ENCODE results near the gene RIC1.
"Not testable (repeated sequence)": the region's sequence is repeated elsewhere in the genome, so short reads cannot be mapped to it uniquely, and the experiment has no call there.

Gene RIC1

DNA sequence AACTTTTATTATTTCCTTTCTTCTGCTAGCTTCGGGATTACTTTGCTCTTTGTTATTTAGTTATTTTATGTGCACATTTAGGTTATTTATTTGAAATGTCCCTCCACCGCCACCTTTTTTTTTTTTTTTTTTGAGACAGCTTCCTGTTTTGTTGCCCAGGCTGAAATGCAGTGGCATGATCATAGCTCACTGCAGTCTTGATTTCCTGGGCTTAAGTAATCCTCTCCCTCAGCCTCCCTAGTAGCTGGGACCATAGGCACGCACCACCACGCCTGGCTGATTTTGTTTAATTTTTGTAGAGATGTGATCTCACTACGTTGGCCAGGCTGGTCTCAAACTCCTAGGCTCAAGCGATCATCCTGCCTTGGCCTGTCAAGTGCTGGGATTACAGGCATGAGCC is 38.5 kb downstream of the RIC1 start:
- DNase-seq (ENCODE audit: low read depth, low spot score): no peak

DNA sequence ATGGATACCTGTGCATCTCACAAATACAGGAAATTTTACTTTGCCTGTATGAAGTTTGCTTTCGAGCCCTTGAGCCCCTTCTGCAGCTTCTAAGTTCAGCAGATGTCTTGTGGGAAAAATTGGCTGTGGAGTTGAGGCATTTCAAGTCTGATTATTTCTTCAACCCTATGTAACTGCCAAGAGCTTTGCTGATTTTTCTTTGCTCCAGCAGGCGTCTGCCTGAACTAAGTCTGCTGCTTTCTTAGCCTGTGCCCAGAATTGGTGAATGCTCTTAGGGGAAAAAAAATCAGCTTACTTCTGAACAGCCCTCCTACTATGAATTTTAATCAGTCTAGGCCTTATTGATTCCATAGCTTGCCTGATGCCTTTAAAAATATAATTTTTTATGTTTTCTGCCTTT is 41.2 kb downstream of the RIC1 start:
- no peak for DNase-seq (ENCODE audit: low read depth, low spot score)

DNA sequence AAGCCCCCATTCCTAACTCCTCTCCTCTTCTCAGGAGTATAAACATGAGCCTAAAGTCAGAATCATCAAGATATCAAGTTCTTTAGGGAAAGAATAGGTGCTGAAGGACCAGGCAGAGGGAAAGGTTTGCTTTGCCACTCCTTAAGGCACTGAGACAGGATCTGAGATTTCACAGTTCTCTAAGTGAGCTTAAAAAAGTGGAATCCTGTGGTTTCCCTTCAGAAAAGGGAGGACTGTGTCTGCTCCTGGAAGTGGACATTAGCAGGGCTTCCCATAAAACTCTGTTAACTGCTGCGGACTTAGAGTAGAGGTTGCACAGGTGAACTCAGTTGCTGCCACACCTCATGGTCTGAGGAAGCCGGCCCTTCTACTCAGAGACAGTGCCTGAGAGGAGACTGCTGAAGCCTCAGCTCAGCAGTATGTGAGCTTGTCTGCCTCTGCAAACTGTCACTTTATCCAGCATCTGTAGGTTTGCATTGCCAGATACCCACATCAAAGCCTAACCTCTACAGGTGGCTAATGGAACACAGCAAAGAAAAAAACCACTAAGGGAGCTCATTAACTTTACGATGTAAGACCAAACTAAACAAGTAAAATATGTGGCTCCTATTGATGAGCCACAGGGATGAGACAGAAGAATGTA is 42.9 kb downstream of the RIC1 start:
- no peak for DNase-seq (ENCODE audit: low read depth, low spot score)

DNA sequence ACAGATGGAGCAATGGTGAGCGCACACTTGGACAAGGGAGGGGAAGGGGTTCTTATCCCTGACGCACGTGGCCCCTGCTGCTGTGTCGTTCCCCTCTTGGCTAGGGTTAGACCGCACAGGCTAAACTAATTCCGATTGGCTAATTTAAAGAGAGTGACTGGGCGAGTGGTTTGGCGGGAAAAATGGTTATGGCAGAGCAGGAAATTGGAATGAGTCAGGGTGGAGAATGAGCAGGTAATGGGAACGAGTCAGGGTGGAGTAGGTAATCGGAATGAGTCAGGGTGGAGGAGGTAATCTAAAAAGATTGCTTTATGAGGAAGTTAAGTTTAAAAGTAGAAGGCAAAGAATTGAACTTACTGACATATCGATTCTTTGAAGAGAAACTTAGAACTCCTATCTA is 46.1 kb downstream of the RIC1 start:
- DNase-seq (ENCODE audit: low read depth, low spot score): not testable (repeated sequence)

DNA sequence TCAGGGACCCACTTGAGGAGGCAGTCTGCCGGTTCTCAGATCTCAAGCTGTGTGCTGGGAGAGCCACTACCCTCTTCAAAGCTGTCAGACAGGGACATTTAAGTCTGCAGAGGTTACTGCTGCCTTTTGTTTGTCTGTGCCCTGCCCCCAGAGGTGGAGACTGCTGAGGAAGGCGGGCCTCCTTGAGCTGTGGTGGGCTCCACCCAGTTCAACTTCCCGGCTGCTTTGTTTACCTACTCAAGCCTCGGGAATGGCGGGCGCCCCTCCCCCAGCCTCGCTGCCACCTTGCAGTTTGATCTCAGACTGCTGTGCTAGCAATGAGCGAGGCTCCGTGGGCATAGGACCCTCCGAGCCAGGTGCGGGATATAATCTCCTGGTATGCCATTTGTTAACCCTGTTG is 54.7 kb downstream of the RIC1 start:
- not testable (repeated sequence) for DNase-seq (ENCODE audit: low read depth, low spot score)

DNA sequence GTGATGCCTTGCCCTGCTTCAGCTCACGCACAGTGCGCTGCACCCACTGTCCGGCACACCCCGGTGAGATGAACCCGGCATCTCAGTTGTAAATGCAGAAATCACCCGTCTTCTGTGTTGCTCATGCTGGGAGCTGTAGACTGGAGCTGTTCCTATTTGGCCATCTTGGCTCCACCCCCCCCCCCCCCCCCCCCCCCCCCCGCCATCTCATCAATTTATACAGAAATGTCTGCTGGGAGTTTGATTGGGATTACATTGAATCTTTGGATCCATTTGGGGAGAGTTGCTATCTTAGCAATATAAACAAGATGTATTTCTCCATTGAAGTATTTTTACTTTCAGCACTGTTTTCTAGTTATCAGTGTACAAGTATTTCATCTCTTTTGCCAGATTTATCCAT is 55.2 kb downstream of the RIC1 start:
- no peak for DNase-seq (ENCODE audit: low read depth, low spot score)

DNA sequence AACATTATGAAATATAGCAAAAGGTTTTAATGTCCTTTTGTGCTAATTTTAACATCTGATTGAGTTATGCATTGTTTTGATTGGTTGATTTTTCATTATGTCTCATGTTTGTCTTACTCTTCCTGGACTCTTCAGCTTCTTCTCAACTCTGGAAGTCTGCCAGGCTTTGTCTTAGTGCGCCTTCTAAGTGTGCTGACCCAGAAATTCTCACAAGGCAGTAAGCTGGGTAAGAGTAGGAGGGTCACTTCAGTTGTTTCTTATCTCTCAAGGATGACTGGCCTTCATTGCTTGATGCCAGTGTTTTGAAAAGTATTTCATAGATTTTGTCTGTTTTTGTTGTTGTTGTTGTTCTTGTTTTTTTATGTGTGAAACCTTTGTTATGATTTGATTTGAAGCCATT is 59.2 kb downstream of the RIC1 start:
- DNase-seq (ENCODE audit: low read depth, low spot score): no peak

DNA sequence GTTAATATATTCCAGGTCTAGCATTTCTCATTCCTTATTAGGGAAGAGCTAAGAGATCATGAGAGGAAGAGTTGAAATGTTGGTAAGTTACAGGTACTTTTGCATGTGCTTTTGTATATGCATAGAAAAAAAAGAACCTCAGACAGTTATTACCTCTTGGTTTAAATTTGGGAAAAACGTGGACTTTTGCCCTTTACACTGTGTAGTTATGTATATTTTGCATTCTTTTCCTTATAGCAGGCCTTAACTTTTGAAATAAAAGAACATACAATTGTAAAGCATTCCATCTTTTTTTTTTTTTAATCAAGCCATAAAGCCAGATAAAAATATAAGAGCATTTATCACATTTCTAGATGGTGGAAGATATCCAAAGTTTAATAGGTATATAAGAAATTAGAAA is 61.4 kb downstream of the RIC1 start:
- no peak for DNase-seq (ENCODE audit: low read depth, low spot score)

DNA sequence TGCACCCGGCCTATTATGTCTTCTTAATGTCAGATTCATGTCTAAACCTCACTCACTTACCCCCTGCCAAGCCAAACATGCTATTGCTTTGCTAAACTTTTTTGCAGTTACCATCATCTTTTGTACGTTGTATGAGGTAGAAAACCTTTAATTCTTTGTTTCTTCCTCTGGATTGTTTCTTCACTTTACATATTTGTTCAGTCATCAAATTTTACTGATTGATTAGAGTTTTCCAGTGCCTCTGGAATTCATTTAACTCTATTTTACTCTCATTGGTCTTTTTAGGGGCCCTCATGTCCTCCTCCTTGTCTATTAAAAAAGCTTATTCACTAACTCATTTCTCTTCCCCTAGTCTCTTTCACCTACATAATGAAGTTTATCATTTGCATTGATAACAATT is 67.0 kb downstream of the RIC1 start:
- no peak for DNase-seq (ENCODE audit: low read depth, low spot score)

DNA sequence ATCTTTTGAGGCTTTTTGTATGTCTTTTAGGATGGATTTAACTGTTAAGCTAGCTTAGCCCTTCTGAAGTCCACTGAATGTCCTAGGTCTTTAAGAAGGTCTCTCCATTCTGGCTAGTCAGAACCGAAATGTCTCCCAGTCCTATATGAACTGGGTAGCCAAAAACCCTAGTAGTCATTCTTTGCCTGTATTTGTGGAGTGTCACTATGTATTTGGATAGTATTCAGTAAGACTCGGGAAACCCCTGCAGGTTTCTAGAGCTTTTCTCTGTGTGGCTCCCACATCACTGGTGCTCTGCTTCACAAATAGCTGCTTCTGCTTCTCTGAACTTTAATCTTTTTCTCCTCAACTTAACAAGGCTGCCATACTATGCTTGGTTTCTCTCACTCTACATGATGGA is 68.0 kb downstream of the RIC1 start:
- DNase-seq (ENCODE audit: low read depth, low spot score): no peak

DNA sequence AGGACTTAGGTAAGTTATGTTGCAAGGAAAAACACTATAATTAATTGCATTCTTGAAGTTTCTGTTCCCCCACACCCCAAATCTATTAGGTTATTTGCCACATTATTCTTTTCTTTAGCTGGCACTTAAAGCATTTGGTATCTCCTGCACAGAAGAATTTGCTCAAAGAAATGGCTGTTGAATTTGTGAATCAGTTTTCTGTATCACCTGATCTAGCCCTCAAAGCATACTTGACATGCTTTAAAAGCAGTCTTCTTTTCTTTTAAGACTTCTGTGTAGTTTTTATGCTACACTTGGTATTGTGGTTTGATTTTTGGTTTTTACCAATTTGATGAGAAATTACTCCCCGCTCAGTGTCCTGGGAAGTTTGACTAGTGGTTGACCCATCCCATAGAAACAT is 69.1 kb downstream of the RIC1 start:
- no peak for DNase-seq (ENCODE audit: low read depth, low spot score)

DNA sequence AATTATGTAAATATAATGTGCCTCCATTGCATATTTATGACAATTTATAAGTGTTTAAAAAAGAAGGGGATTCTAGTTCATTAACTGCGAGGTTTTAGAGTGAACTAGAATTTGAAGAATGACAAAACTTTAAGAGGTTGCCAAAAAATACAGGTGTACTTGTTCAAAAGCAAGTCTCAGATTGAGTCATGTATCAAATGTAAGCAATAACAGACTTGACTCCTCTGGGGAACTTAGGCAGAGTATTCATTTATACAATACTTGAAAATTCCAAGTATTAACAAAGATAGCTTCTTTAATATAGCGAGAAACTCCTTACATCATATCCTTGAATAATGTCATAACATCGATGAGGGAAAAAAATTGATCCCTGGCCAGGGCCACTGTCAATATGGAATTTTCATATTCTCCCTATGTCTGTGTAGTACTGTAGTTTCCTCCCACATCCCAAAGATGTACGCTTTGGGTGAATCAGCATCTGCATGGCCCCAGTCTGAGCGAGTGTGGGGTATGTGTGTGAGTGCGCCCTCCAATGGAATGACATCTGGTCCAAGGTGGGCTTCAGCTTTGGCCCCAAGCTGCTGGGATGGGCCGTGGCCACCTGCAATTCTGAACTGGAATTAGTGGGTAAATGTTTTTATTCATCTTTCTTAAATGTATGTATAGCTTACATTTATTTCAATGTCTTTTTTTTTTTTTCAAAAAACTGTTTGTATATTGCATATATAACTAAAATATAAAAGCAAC is 70.1 kb downstream of the RIC1 start:
- no peak for DNase-seq (ENCODE audit: low read depth, low spot score)

DNA sequence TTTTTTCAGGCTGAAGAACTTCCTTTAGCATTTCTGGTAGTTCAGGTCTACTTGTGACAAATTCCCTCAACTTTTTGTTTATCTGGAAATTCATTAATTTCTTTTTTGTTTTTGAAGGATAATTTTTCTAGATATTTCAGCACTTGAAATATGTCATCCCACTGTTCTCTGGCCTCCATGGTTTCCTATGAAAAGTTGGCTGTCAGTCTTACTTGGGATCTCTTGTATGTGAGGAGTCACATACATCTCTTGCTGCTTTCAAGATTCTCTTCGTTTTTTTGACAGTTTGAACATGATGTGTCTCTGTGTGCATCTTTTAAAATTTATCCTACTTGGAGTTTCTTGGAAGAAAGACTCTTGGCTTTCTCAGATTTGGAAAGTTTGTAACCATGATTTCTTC is 79.5 kb downstream of the RIC1 start:
- DNase-seq (ENCODE audit: low read depth, low spot score): no peak

DNA sequence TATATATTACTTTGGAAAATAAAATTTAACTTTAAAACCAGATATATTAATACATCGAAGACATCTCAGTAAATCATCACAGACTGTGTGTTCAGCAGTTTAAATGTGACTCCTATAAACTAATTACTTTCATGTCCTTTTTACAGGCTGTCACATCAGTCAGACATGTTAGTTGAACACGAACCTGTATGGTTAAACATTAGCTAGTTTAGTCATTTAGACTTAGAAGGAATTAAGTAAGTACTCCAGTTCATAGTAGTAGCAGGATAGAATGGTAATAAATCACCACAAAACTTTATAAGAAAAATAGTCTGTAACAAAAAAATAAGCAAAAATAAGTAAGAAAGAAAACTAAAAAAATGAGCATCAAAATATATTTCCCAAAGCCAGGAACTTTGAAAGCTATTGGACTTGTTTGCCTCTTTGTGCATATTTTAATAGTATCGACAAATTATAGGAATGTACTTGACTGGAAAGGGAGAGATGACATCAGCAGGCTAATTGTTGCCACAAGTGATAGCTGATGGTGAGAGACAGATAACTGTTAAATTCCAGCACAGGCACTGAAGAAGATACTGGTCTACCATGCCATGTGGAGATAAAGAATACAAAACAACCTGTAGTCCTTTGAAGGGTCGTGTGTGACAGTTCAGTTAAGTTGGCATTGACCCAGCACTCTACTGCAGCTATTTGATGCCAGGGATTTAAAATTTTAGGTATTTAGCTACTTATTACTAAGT is 83.9 kb downstream of the RIC1 start:
- DNase-seq (ENCODE audit: low read depth, low spot score): no peak

DNA sequence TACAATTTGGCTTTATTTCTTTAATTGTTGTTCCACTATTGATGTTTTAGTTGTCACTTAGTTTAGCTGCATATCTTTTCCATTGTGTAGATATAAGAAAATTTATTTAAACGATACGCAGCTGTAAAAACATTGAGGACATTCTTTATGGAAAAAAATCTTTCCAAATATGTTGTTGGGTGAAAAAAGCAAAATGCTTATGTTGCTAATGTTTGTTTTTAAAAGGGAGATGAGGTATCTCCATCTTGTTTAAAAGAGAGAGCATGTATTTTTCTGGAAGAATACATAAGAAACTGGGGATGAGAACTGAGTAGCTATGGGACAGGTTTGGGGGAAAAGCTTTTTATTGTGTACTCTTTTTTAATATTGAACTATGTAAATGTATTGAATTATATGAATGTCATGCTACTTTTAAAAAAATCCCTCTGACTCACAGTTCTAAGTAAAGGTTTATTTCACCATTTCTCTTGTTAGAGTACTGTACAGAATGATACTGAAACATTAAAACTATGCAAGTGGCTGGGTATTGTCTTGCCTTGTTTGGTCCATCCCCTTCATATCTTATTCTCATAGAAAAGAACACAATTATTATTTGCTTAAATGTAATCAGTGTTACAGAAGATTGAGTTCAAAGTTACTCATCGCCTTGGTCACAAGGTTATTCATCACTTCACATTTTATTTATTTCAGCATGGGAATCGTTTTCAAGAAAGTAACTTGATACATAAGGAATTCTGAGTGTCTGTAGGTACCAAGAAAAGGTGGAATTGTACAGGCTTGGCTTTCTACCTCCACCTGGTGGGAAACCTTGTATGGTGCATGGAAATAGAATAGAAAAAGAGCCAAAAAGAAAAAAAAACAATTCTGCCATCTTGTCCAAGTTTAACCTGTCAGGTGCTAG is 85.8 kb downstream of the RIC1 start:
- DNase-seq (ENCODE audit: low read depth, low spot score): no peak

DNA sequence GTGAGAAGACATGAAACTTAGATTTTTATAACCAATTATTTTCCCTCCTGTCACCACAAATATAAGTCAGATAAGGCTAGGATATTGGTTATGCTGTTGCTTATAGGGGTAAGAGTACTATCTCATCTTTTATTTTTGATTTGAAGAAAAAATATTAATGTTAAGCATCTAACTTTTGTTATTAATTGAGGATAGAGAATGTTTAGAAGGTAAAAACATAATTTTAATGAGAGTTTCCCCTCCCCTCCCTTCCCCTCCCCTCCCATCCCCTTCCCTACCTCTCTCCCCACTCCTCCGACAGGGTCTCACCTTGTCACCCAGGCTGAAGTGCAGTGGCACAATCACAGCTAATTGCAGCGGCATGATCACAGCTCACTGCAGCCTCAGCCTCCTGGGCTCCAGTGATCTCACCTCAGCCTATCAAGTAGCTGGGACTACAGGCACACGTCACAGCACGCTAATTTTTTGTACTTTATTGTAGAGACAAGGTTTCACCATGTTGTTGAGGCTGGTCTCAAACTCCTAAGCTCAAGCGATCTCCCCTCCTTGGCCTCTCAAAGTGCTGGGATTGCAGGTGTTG is 86.7 kb downstream of the RIC1 start:
- no peak for DNase-seq (ENCODE audit: low read depth, low spot score)

DNA sequence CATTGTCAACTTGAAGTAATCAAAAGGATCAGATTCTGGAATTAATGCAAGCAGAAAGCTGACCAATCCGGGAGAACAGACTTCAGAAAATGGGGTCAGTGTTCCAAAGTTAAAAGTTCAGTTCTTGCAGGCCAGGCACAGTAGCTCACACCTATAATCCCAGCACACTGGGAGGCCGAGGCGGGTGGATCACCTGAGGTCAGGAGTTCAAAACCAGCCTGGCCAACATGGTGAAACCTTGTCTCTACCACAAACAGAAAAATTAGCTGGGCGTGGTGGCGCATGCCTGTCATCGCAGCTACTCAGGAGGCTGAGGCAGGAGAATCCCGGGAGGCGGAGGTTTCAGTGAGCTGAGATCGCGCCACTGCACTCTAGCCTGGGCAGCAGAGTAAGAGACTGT is 88.5 kb downstream of the RIC1 start:
- DNase-seq (ENCODE audit: low read depth, low spot score): not testable (repeated sequence)

DNA sequence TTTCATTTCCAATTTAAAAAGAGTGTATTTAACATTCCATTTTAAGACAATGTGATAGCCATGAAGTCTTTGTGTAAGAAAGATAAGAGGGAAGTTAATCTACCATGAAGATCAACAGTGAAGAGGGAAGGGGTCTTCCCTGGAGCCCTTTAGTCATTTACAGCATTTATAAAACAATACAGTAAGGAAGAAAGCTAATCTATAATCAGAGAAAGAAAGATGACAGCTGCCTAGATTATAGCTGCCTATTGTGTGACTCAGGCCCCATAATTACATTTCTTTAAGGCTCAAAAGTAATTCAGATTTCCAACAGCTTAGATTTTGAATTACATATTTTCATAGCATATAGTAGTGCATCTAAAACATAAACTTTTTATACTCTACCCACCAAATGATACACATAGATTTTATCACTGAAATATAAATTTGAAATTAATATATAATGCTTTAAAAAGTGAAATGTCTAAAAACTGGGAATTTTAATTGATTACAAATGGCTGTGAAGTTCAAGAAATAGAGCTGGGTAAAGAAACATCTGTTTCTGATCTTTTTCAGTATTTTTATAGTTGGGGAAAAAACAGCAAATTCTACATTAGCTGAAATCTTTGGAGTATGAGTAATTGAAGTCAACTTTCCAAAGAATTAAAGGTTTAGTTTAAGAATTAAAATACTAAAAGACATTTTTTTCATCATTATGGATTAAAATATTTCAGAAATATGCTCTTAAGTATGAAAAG is 89.6 kb downstream of the RIC1 start:
- no peak for DNase-seq (ENCODE audit: low read depth, low spot score)

DNA sequence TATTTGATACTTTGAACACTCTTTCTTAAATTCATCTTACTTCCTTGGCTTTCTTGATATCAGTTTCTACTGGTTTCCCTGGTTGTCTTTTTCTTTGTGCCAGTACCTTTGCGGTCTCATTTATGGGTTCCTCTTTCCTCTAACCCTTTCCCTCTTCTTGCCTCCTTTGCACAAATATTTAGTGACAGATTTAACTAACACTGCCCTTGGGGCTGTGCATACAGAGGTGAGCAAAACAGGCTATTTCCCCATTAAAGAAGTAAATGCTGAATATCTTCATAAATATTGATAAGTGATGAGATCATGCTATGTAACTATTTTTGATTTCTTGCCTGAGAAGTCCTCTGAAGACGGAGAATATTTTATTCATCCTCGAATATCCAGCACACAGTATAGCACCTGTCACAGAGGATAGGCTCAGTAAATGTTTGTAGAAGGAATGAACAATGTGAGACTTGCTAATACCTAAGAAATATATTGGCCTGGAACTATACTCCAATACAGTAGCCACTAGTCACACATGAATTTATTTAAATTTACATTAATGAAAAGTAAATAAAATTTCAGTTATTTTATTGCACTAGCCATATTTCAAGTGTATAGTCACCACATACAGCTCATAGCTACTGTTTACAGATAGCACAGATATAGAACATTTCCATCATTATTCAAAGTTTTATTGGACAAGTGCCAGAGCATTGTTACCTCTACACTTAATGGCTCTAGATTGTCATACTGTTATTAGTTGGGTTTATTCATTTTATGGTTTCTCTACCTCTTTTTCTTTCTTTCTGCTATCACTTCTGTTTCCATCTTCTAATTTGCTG is 90.4 kb downstream of the RIC1 start:
- DNase-seq (ENCODE audit: low read depth, low spot score): no peak

DNA sequence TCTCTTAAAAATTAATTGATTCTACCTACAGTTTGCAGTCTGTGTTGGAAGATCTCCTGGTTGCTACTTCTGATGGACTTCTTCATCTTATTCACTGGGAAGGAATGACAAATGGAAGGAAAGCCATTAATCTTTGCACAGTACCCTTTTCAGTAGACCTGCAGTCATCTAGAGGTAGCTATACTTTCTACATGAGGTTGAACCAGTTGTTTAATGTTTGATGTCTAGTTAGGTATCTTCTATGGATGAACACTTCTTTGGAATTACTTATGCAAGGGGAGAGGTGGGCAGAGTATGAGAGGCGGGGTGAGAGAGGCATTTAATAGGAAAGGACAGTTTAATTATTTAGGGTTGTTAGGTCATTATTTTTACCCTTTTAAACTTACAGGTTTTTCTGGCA is 91.2 kb downstream of the RIC1 start:
- no peak for DNase-seq (ENCODE audit: low read depth, low spot score)
